NCI-H1105 (cell line): ENCODE measurements around the gene SPART.
"Not testable (repeated sequence)": the region's sequence is repeated elsewhere in the genome, so short reads cannot be mapped to it uniquely, and the experiment has no call there.

Source experiments
- DNase-seq: peaks from one replicate; lab custom pipeline; 2025; lab: John Stamatoyannopoulos, UW

The SPART gene

GRCh38 chr13:36353001-36353400 is 6.8 kb upstream of the SPART start:
- no peak for DNase-seq

- DNase-seq = no peak
Measured at GRCh38 chr13:36352350-36352749, 6.2 kb upstream of the SPART start.

- DNase-seq = no peak
Measured at GRCh38 chr13:36347531-36348210, 1.5 kb upstream of the SPART start.

GRCh38 chr13:36345438-36346221 is 564 bp downstream of the SPART start:
- no peak for DNase-seq

- DNase-seq = no peak
Measured at GRCh38 chr13:36344886-36345437, 1.2 kb downstream of the SPART start.

- no peak for DNase-seq
Measured at GRCh38 chr13:36344173-36344572, 2.0 kb downstream of the SPART start.

GRCh38 chr13:36343766-36344165 is 2.4 kb downstream of the SPART start:
- no peak for DNase-seq

GRCh38 chr13:36342715-36343114 is 3.5 kb downstream of the SPART start:
- no peak for DNase-seq

- no peak for DNase-seq
Measured at GRCh38 chr13:36341718-36342117, 4.5 kb downstream of the SPART start.

GRCh38 chr13:36339600-36340155 is 6.5 kb downstream of the SPART start:
- DNase-seq = no peak

GRCh38 chr13:36337938-36338641 is 8.1 kb downstream of the SPART start:
- no peak for DNase-seq

- no peak for DNase-seq
Measured at GRCh38 chr13:36332986-36333385, 13.2 kb downstream of the SPART start.

- DNase-seq = not testable (repeated sequence)
Measured at GRCh38 chr13:36332255-36332654, 13.9 kb downstream of the SPART start.

- DNase-seq = no peak
Measured at GRCh38 chr13:36331280-36331679, 14.9 kb downstream of the SPART start.

GRCh38 chr13:36329361-36329760 is 16.8 kb downstream of the SPART start:
- no peak for DNase-seq

- no peak for DNase-seq
Measured at GRCh38 chr13:36328821-36329220, 17.4 kb downstream of the SPART start.

- DNase-seq = no peak
Measured at GRCh38 chr13:36325912-36326311, 20.3 kb downstream of the SPART start.

- not testable (repeated sequence) for DNase-seq
Measured at GRCh38 chr13:36324881-36325280, 21.3 kb downstream of the SPART start.

GRCh38 chr13:36323951-36324566 is 22.1 kb downstream of the SPART start:
- no peak for DNase-seq

- no peak for DNase-seq
Measured at GRCh38 chr13:36323408-36323807, 22.8 kb downstream of the SPART start.

GRCh38 chr13:36319793-36320192 is 26.4 kb downstream of the SPART start:
- not testable (repeated sequence) for DNase-seq
